Activated naive CD4-positive, alpha-beta T cell treated with anti-CD3 and anti-CD28 coated beads for 36 hours (primary cell): ENCODE measurements around the gene MICU2. TPM values are rescaled to one million over a fixed set of nuclear protein-coding genes. Genes with fewer than 3 reads are reported as not detected.

Experiments used
- CTCF ChIA-PET: fragments of 350-600 bp; sonication (Branson Sonifier 250); formaldehyde crosslinking; loops from one replicate; lab custom pipeline; 2021; ENCODE audit warnings: antibody characterized with exemption; lab: Charles Lee
- DNase-seq: peaks from one replicate; pipeline ENCODE4 v3.0.0-alpha.2; 2020
- H3K27ac Mint-ChIP-seq: one replicate; pipeline ENCODE4 v1.8.0; 2021; ENCODE audit warnings: mild to moderate bottlenecking, mixed read lengths
- H3K27me3 Mint-ChIP-seq: one replicate; pipeline ENCODE4 v1.8.0; 2021; ENCODE audit warnings: low read depth, mixed read lengths
- H3K36me3 Mint-ChIP-seq: one replicate; pipeline ENCODE4 v1.8.0; 2021; ENCODE audit warnings: low read depth, mixed read lengths
- H3K4me1 Mint-ChIP-seq: one replicate; pipeline ENCODE4 v1.8.0; 2021; ENCODE audit warnings: low read depth, mixed read lengths
- H3K4me3 Mint-ChIP-seq: one replicate; pipeline ENCODE4 v1.8.0; 2021; ENCODE audit warnings: mild to moderate bottlenecking, moderate library complexity, mixed read lengths
- H3K9me3 Mint-ChIP-seq: one replicate; pipeline ENCODE4 v1.8.0; 2021; ENCODE audit warnings: mixed read lengths
- intact Hi-C: fragments of 100-400 bp; cut with micrococcal nuclease; formaldehyde crosslinking; loops from one replicate; pipeline ENCODE4 v1.15.1; 2023
- total RNA-seq, 2 experiments: library from RNA; stranded (reverse); gene quantifications; one replicate each; pipeline ENCODE4 v1.2.3, GENCODE V29; 2021

Gene MICU2
- total RNA-seq, 2 experiments from 2014 or later, result 27.5 to 28.2 TPM

- Mint-ChIP-seq H3K27me3 (no peaks in the 10 kb centered on the region), H3K4me1 (peaks cover 2% of the 10 kb centered on the region), H3K36me3 (peaks cover 28% of the 10 kb centered on the region), H3K9me3 (no peaks in the 10 kb centered on the region), H3K4me3 (no peak overlapping the region), H3K27ac (no peak overlapping the region)
- intact Hi-C loops, result no loop called here
- DNase-seq, result no peak
- CTCF ChIA-PET, result no interaction called here
Observed at GRCh38 chr13:21522130-21522529, 81.8 kb downstream of the MICU2 start.

- Mint-ChIP-seq H3K4me3 (no peak overlapping the region), H3K9me3 (no peaks in the 10 kb centered on the region), H3K4me1 (peaks cover 2% of the 10 kb centered on the region), H3K36me3 (peaks cover 24% of the 10 kb centered on the region), H3K27ac (no peak overlapping the region), H3K27me3 (no peaks in the 10 kb centered on the region)
- DNase-seq, result no peak
- intact Hi-C loops, result no loop called here
- CTCF ChIA-PET, result interaction anchor here (1.4 kb wide), 1 partner anchor 39 kb away, joined by 3 read pairs; no protein-coding TSS in a partner anchor
Observed at GRCh38 chr13:21518617-21519144, 85.3 kb downstream of the MICU2 start.

GRCh38 chr13:21517576-21517975 is 86.4 kb downstream of the MICU2 start:
- CTCF ChIA-PET, result interaction anchor here (0.6 to 1.4 kb wide), 2 partner anchors 38 to 406 kb away, joined by 3 to 5 read pairs; no protein-coding TSS in a partner anchor
- Mint-ChIP-seq H3K27me3 (no peaks in the 10 kb centered on the region), H3K4me3 (no peak overlapping the region), H3K27ac (no peak overlapping the region), H3K9me3 (no peaks in the 10 kb centered on the region), H3K4me1 (no peaks in the 10 kb centered on the region), H3K36me3 (peaks cover 26% of the 10 kb centered on the region)
- intact Hi-C loops, result no loop called here
- DNase-seq, result no peak

GRCh38 chr13:21516805-21517204 is 87.2 kb downstream of the MICU2 start:
- Mint-ChIP-seq H3K9me3 (no peaks in the 10 kb centered on the region), H3K36me3 (peaks cover 25% of the 10 kb centered on the region), H3K4me3 (no peak overlapping the region), H3K4me1 (no peaks in the 10 kb centered on the region), H3K27me3 (no peaks in the 10 kb centered on the region), H3K27ac (no peak overlapping the region)
- intact Hi-C loops, result no loop called here
- CTCF ChIA-PET, result no interaction called here
- no peak for DNase-seq

GRCh38 chr13:21511849-21512248 is 92.1 kb downstream of the MICU2 start:
- Mint-ChIP-seq H3K36me3 (peaks cover 22% of the 10 kb centered on the region), H3K27ac (no peak overlapping the region), H3K9me3 (no peaks in the 10 kb centered on the region), H3K27me3 (no peaks in the 10 kb centered on the region), H3K4me3 (no peak overlapping the region), H3K4me1 (no peaks in the 10 kb centered on the region)
- CTCF ChIA-PET, result no interaction called here
- DNase-seq, result no peak
- intact Hi-C loops, result no loop called here

- no peaks in the 10 kb centered on the region for H3K4me1 Mint-ChIP-seq
- CTCF ChIA-PET, result interaction anchor here (0.9 kb wide), 1 partner anchor 8 kb away, joined by 3 read pairs; no protein-coding TSS in a partner anchor
- intact Hi-C loops, result no loop called here
- H3K4me3 Mint-ChIP-seq, result no peak overlapping the region
- H3K27ac Mint-ChIP-seq, result no peak overlapping the region
- no peak for DNase-seq
- peaks cover 12% of the 10 kb centered on the region for H3K36me3 Mint-ChIP-seq
- H3K9me3 Mint-ChIP-seq, result no peaks in the 10 kb centered on the region
- H3K27me3 Mint-ChIP-seq, result no peaks in the 10 kb centered on the region
Observed at GRCh38 chr13:21504379-21504778, 99.6 kb downstream of the MICU2 start.

- intact Hi-C loops, result no loop called here
- Mint-ChIP-seq H3K4me1 (no peaks in the 10 kb centered on the region), H3K4me3 (no peak overlapping the region), H3K36me3 (peaks cover 16% of the 10 kb centered on the region), H3K9me3 (no peaks in the 10 kb centered on the region), H3K27me3 (no peaks in the 10 kb centered on the region), H3K27ac (no peak overlapping the region)
- DNase-seq, result no peak
- CTCF ChIA-PET, result no interaction called here
Observed at GRCh38 chr13:21501686-21502085, 102.3 kb downstream of the MICU2 start.

- CTCF ChIA-PET, result no interaction called here
- H3K36me3 Mint-ChIP-seq, result peaks cover 19% of the 10 kb centered on the region
- no peaks in the 10 kb centered on the region for H3K4me1 Mint-ChIP-seq
- no peak for DNase-seq
- H3K9me3 Mint-ChIP-seq, result peaks cover 37% of the 10 kb centered on the region
- intact Hi-C loops, result no loop called here
- no peak overlapping the region for H3K4me3 Mint-ChIP-seq
- no peaks in the 10 kb centered on the region for H3K27me3 Mint-ChIP-seq
- no peak overlapping the region for H3K27ac Mint-ChIP-seq
Observed at GRCh38 chr13:21486322-21486721, 117.6 kb downstream of the MICU2 start.

GRCh38 chr13:21483748-21484147 is 120.2 kb downstream of the MICU2 start:
- no peak overlapping the region for H3K27ac Mint-ChIP-seq
- CTCF ChIA-PET, result interaction anchor here (0.7 kb wide), 1 partner anchor 186 kb away, joined by 3 read pairs; no protein-coding TSS in a partner anchor
- DNase-seq, result no peak

GRCh38 chr13:21481359-21481758 is 122.6 kb downstream of the MICU2 start:
- Mint-ChIP-seq H3K27me3 (no peaks in the 10 kb centered on the region), H3K4me1 (peaks cover 8% of the 10 kb centered on the region)
- CTCF ChIA-PET, result interaction anchor here (0.7 to 11.9 kb wide), 2 partner anchors 185 to 292 kb away, joined by 3 to 223 read pairs; no protein-coding TSS in a partner anchor

More at GRCh38 chr13:21483748-21484147, 120.2 kb downstream of the MICU2 start:
- H3K9me3 Mint-ChIP-seq, result peaks cover 22% of the 10 kb centered on the region
- H3K4me3 Mint-ChIP-seq, result no peak overlapping the region
- peaks cover 1% of the 10 kb centered on the region for H3K4me1 Mint-ChIP-seq
- no peaks in the 10 kb centered on the region for H3K36me3 Mint-ChIP-seq
- no peaks in the 10 kb centered on the region for H3K27me3 Mint-ChIP-seq
- intact Hi-C loops, result no loop called here

GRCh38 chr13:21478881-21479808 is 124.8 kb downstream of the MICU2 start:
- CTCF ChIA-PET, result interaction anchor here (0.8 to 11.9 kb wide), 13 partner anchors 15 to 302 kb away, joined by 3 to 223 read pairs (median 4); partner anchors contain the start of genes MRPL57, SKA3 and ZDHHC20
- no peak overlapping the region for H3K27ac Mint-ChIP-seq
- H3K27me3 Mint-ChIP-seq, result no peaks in the 10 kb centered on the region
- H3K36me3 Mint-ChIP-seq, result no peaks in the 10 kb centered on the region
- H3K4me3 Mint-ChIP-seq, result peak overlapping the region; percentile 37
- intact Hi-C loops, result loop anchor here (1.0 to 10.0 kb wide), 6 partner anchors 142 to 984 kb away; partner anchors contain the start of gene EEF1AKMT1
- DNase-seq, result peak; percentile 71
- no peaks in the 10 kb centered on the region for H3K9me3 Mint-ChIP-seq
- peaks cover 8% of the 10 kb centered on the region for H3K4me1 Mint-ChIP-seq

More at GRCh38 chr13:21481359-21481758, 122.6 kb downstream of the MICU2 start:
- DNase-seq, result no peak
- H3K27ac Mint-ChIP-seq, result no peak overlapping the region
- peaks cover 5% of the 10 kb centered on the region for H3K9me3 Mint-ChIP-seq
- H3K36me3 Mint-ChIP-seq, result no peaks in the 10 kb centered on the region
- H3K4me3 Mint-ChIP-seq, result no peak overlapping the region
- intact Hi-C loops, result no loop called here

GRCh38 chr13:21476893-21477472 is 127.0 kb downstream of the MICU2 start:
- no peaks in the 10 kb centered on the region for H3K27me3 Mint-ChIP-seq
- peak overlapping the region; percentile 10 for H3K27ac Mint-ChIP-seq
- no peaks in the 10 kb centered on the region for H3K36me3 Mint-ChIP-seq
- H3K4me3 Mint-ChIP-seq, result peak overlapping the region; percentile 73
- intact Hi-C loops, result loop anchor here (1.0 to 10.0 kb wide), 5 partner anchors 18 to 982 kb away; partner anchors contain the start of genes EEF1AKMT1 and ZDHHC20
- CTCF ChIA-PET, result interaction anchor here (0.6 to 11.9 kb wide), 65 partner anchors 9 to 1659 kb away, joined by 3 to 223 read pairs (median 4); partner anchors contain the start of genes MICU2, MRPL57, SKA3 and ZDHHC20
- H3K9me3 Mint-ChIP-seq, result no peaks in the 10 kb centered on the region
- DNase-seq, result peak; percentile 91
- peaks cover 8% of the 10 kb centered on the region for H3K4me1 Mint-ChIP-seq
